Measurements from ENCODE around the gene RAB27B.

The RAB27B gene

DNA sequence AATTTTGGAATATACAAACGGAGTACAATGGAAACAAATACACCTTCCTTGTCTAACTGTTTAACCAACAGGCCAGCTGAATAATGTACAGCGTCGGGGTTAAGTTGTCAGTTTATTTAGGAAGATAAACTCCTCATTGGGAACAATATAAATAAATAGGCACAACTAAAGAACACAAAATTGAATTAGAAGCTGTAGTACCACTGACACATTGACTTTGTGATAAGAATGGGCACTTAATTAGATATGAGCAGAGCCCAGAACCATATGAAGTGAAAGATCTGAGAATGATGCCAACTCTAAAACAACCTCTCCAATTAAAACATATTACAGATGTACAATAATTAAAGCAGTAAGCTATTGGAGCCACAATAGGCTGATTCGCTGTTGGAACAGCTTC is 86.5 kb downstream of the RAB27B start:
- Histone ChIP-seq H3K9ac (ENCODE audit: low read length) (no peak overlapping the region), H3K36me3 (ENCODE audit: control insufficient read depth, insufficient read depth, low read length) (no peaks in the 10 kb centered on the region), H3K23ac (ENCODE audit: low read length) (no peak overlapping the region), H3K79me1 (ENCODE audit: low read length) (no peaks in the 10 kb centered on the region), H4K5ac (ENCODE audit: low read length) (no peak overlapping the region), H3K79me2 (ENCODE audit: control insufficient read depth, insufficient read depth, low read length) (no peaks in the 10 kb centered on the region), H3K4me2 (ENCODE audit: low read length) (no peak overlapping the region), H3K27me3 (ENCODE audit: insufficient read depth, low read length, poor library complexity) (no peaks in the 10 kb centered on the region), H3K56ac (ENCODE audit: low read length) (no peak overlapping the region), H3K4me3 (ENCODE audit: low read length) (no peak overlapping the region), H2BK120ac (ENCODE audit: low read depth, low read length) (no peak overlapping the region), H2BK5ac (ENCODE audit: low read length) (no peak overlapping the region), H3K4me1 (ENCODE audit: control insufficient read depth, low read depth, low read length) (no peaks in the 10 kb centered on the region), H3K18ac (ENCODE audit: low read length) (no peak overlapping the region), H4K8ac (ENCODE audit: low read depth, low read length) (no peak overlapping the region), H2BK15ac (replicated peaks; ENCODE audit: low read depth) (no peak overlapping the region), H3K27ac (ENCODE audit: low read depth, low read length) (no peak overlapping the region), H2AK5ac (ENCODE audit: low read length) (no peak overlapping the region), H3K4ac (ENCODE audit: low read depth, low read length) (no peak overlapping the region)
- WGBS (ENCODE audit: extremely low coverage, insufficient coverage, low lambda C conversion rate): no CpG with 5 or more reads among the region's 4 CpGs
- no peak for DNase-seq

- no CpG with 5 or more reads among the region's 3 CpGs for WGBS (ENCODE audit: extremely low coverage, insufficient coverage, low lambda C conversion rate)
- Histone ChIP-seq H3K4me1 (ENCODE audit: control insufficient read depth, low read depth, low read length) (no peaks in the 10 kb centered on the region), H3K9ac (ENCODE audit: low read length) (no peak overlapping the region), H2AK5ac (ENCODE audit: low read length) (no peak overlapping the region), H3K18ac (ENCODE audit: low read length) (no peak overlapping the region), H3K79me2 (ENCODE audit: control insufficient read depth, insufficient read depth, low read length) (no peaks in the 10 kb centered on the region), H3K4ac (ENCODE audit: low read depth, low read length) (no peak overlapping the region), H3K27ac (ENCODE audit: low read depth, low read length) (no peak overlapping the region), H3K4me2 (ENCODE audit: low read length) (no peak overlapping the region), H3K4me3 (ENCODE audit: low read length) (no peak overlapping the region), H2BK15ac (replicated peaks; ENCODE audit: low read depth) (no peak overlapping the region), H3K36me3 (ENCODE audit: control insufficient read depth, insufficient read depth, low read length) (no peaks in the 10 kb centered on the region), H2BK120ac (ENCODE audit: low read depth, low read length) (no peak overlapping the region), H4K8ac (ENCODE audit: low read depth, low read length) (no peak overlapping the region), H4K5ac (ENCODE audit: low read length) (no peak overlapping the region), H3K27me3 (ENCODE audit: insufficient read depth, low read length, poor library complexity) (no peaks in the 10 kb centered on the region), H3K79me1 (ENCODE audit: low read length) (no peaks in the 10 kb centered on the region), H2BK5ac (ENCODE audit: low read length) (no peak overlapping the region), H3K23ac (ENCODE audit: low read length) (no peak overlapping the region), H3K56ac (ENCODE audit: low read length) (no peak overlapping the region)
- no peak for DNase-seq
These were observed 88.2 kb downstream of the RAB27B start for GRCh38 chr18:54916507-54916906.

DNA sequence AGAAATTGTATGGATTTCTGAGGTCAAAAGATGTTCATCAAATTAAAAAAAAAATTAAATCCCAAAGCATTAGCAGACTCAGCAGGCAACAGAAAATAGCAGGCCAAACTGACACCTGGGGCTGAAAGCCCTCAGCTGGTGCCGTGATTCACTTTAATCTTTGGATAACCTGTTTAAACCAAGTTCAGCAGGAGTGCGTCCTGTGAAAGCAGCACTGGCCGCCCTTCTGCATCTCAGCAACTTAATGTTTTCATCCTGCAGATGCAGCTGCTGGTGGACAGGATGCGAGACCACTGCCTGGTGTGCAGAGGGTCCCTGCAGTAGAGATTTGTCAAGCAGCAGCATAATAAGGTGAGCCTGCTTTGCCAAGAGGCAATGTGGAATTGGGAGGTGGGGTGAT is 89.8 kb downstream of the RAB27B start:
- Histone ChIP-seq H2BK15ac (replicated peaks; ENCODE audit: low read depth) (no peak overlapping the region), H4K8ac (ENCODE audit: low read depth, low read length) (no peak overlapping the region), H3K9ac (ENCODE audit: low read length) (no peak overlapping the region), H3K27me3 (ENCODE audit: insufficient read depth, low read length, poor library complexity) (no peaks in the 10 kb centered on the region), H3K4ac (ENCODE audit: low read depth, low read length) (no peak overlapping the region), H3K4me2 (ENCODE audit: low read length) (no peak overlapping the region), H2AK5ac (ENCODE audit: low read length) (no peak overlapping the region), H3K18ac (ENCODE audit: low read length) (no peak overlapping the region), H4K5ac (ENCODE audit: low read length) (no peak overlapping the region), H2BK5ac (ENCODE audit: low read length) (no peak overlapping the region), H2BK120ac (ENCODE audit: low read depth, low read length) (no peak overlapping the region), H3K4me3 (ENCODE audit: low read length) (no peak overlapping the region), H3K23ac (ENCODE audit: low read length) (no peak overlapping the region), H3K79me2 (ENCODE audit: control insufficient read depth, insufficient read depth, low read length) (no peaks in the 10 kb centered on the region), H3K36me3 (ENCODE audit: control insufficient read depth, insufficient read depth, low read length) (no peaks in the 10 kb centered on the region), H3K4me1 (ENCODE audit: control insufficient read depth, low read depth, low read length) (no peaks in the 10 kb centered on the region), H3K79me1 (ENCODE audit: low read length) (no peaks in the 10 kb centered on the region), H3K27ac (ENCODE audit: low read depth, low read length) (no peak overlapping the region), H3K56ac (ENCODE audit: low read length) (no peak overlapping the region)
- DNase-seq: no peak
- WGBS (ENCODE audit: extremely low coverage, insufficient coverage, low lambda C conversion rate): no CpG with 5 or more reads among the region's 4 CpGs

GRCh38 chr18:54919412-54919811 is 91.1 kb downstream of the RAB27B start:
- Histone ChIP-seq H3K4me1 (ENCODE audit: control insufficient read depth, low read depth, low read length) (no peaks in the 10 kb centered on the region), H2BK15ac (replicated peaks; ENCODE audit: low read depth) (no peak overlapping the region), H3K4me3 (ENCODE audit: low read length) (no peak overlapping the region), H3K36me3 (ENCODE audit: control insufficient read depth, insufficient read depth, low read length) (no peaks in the 10 kb centered on the region), H3K4ac (ENCODE audit: low read depth, low read length) (no peak overlapping the region), H3K23ac (ENCODE audit: low read length) (no peak overlapping the region), H2AK5ac (ENCODE audit: low read length) (no peak overlapping the region), H3K18ac (ENCODE audit: low read length) (no peak overlapping the region), H3K27me3 (ENCODE audit: insufficient read depth, low read length, poor library complexity) (no peaks in the 10 kb centered on the region), H3K79me1 (ENCODE audit: low read length) (no peaks in the 10 kb centered on the region), H2BK5ac (ENCODE audit: low read length) (no peak overlapping the region), H2BK120ac (ENCODE audit: low read depth, low read length) (no peak overlapping the region), H4K5ac (ENCODE audit: low read length) (no peak overlapping the region), H3K56ac (ENCODE audit: low read length) (no peak overlapping the region), H4K8ac (ENCODE audit: low read depth, low read length) (no peak overlapping the region), H3K79me2 (ENCODE audit: control insufficient read depth, insufficient read depth, low read length) (no peaks in the 10 kb centered on the region), H3K4me2 (ENCODE audit: low read length) (no peak overlapping the region), H3K9ac (ENCODE audit: low read length) (no peak overlapping the region), H3K27ac (ENCODE audit: low read depth, low read length) (no peak overlapping the region)
- no peak for DNase-seq
- no CpG with 5 or more reads among the region's 6 CpGs for WGBS (ENCODE audit: extremely low coverage, insufficient coverage, low lambda C conversion rate)

- WGBS (ENCODE audit: extremely low coverage, insufficient coverage, low lambda C conversion rate): no CpG with 5 or more reads among the region's 4 CpGs
- DNase-seq: no peak
- no peak overlapping the region for H2BK5ac ChIP-seq (ENCODE audit: low read length)
- H2AK5ac ChIP-seq (ENCODE audit: low read length): no peak overlapping the region
- H3K27ac ChIP-seq (ENCODE audit: low read depth, low read length): no peak overlapping the region
- H4K8ac ChIP-seq (ENCODE audit: low read depth, low read length): no peak overlapping the region
- H2BK120ac ChIP-seq (ENCODE audit: low read depth, low read length): no peak overlapping the region
- H3K18ac ChIP-seq (ENCODE audit: low read length): no peak overlapping the region
- no peak overlapping the region for H3K9ac ChIP-seq (ENCODE audit: low read length)
- H3K4me1 ChIP-seq (ENCODE audit: control insufficient read depth, low read depth, low read length): no peaks in the 10 kb centered on the region
- no peak overlapping the region for H3K4me3 ChIP-seq (ENCODE audit: low read length)
- H2BK15ac ChIP-seq (replicated peaks; ENCODE audit: low read depth): no peak overlapping the region
- no peak overlapping the region for H3K56ac ChIP-seq (ENCODE audit: low read length)
- H4K5ac ChIP-seq (ENCODE audit: low read length): no peak overlapping the region
- no peaks in the 10 kb centered on the region for H3K27me3 ChIP-seq (ENCODE audit: insufficient read depth, low read length, poor library complexity)
- H3K79me2 ChIP-seq (ENCODE audit: control insufficient read depth, insufficient read depth, low read length): no peaks in the 10 kb centered on the region
- H3K36me3 ChIP-seq (ENCODE audit: control insufficient read depth, insufficient read depth, low read length): no peaks in the 10 kb centered on the region
- no peak overlapping the region for H3K23ac ChIP-seq (ENCODE audit: low read length)
- no peak overlapping the region for H3K4ac ChIP-seq (ENCODE audit: low read depth, low read length)
- H3K79me1 ChIP-seq (ENCODE audit: low read length): no peaks in the 10 kb centered on the region
- no peak overlapping the region for H3K4me2 ChIP-seq (ENCODE audit: low read length)
These were observed 95.2 kb downstream of the RAB27B start for GRCh38 chr18:54923339-54923956.

GRCh38 chr18:54924948-54925347 is 96.7 kb downstream of the RAB27B start:
- no peak overlapping the region for H3K4ac ChIP-seq (ENCODE audit: low read depth, low read length)
- H4K5ac ChIP-seq (ENCODE audit: low read length): no peak overlapping the region
- H3K4me1 ChIP-seq (ENCODE audit: control insufficient read depth, low read depth, low read length): no peaks in the 10 kb centered on the region
- no peaks in the 10 kb centered on the region for H3K79me1 ChIP-seq (ENCODE audit: low read length)
- no peak overlapping the region for H3K18ac ChIP-seq (ENCODE audit: low read length)
- no peak overlapping the region for H2BK120ac ChIP-seq (ENCODE audit: low read depth, low read length)
- no peak overlapping the region for H4K8ac ChIP-seq (ENCODE audit: low read depth, low read length)
- H2BK15ac ChIP-seq (replicated peaks; ENCODE audit: low read depth): no peak overlapping the region
- H3K27me3 ChIP-seq (ENCODE audit: insufficient read depth, low read length, poor library complexity): no peaks in the 10 kb centered on the region
- no peak overlapping the region for H3K4me3 ChIP-seq (ENCODE audit: low read length)
- no peak overlapping the region for H3K4me2 ChIP-seq (ENCODE audit: low read length)
- no peak overlapping the region for H2BK5ac ChIP-seq (ENCODE audit: low read length)
- no peak overlapping the region for H3K56ac ChIP-seq (ENCODE audit: low read length)
- no peak overlapping the region for H3K9ac ChIP-seq (ENCODE audit: low read length)
- H2AK5ac ChIP-seq (ENCODE audit: low read length): no peak overlapping the region
- no peaks in the 10 kb centered on the region for H3K36me3 ChIP-seq (ENCODE audit: control insufficient read depth, insufficient read depth, low read length)
- no peak overlapping the region for H3K27ac ChIP-seq (ENCODE audit: low read depth, low read length)
- H3K79me2 ChIP-seq (ENCODE audit: control insufficient read depth, insufficient read depth, low read length): no peaks in the 10 kb centered on the region
- WGBS (ENCODE audit: extremely low coverage, insufficient coverage, low lambda C conversion rate): no CpG with 5 or more reads among the region's 1 CpG
- DNase-seq: no peak
- H3K23ac ChIP-seq (ENCODE audit: low read length): no peak overlapping the region
